PC-9 (cell line): Measurements from ENCODE around the gene PITX1. TPM values are rescaled to one million over a fixed set of nuclear protein-coding genes. Genes with fewer than 3 reads are reported as not detected.

Experiments
- BruUV-seq: library from RNA; stranded (reverse); fragments of 400-500 nt; replicated peaks from 2 replicates; lab custom pipeline; 2021; lab: Mats Ljungman, UMichigan
- CTCF ChIA-PET: fragments of 300-600 bp; sonication (Branson Sonifier 250); formaldehyde crosslinking; loops from one replicate; lab custom pipeline; 2022; ENCODE audit warnings: antibody characterized with exemption; lab: Charles Lee
- POLR2A ChIA-PET: fragments of 300-600 bp; sonication (Branson Sonifier 250); formaldehyde crosslinking; loops from one replicate; lab custom pipeline; 2022; ENCODE audit warnings: antibody characterized with exemption; ENCODE audit not compliant: unreplicated experiment; lab: Charles Lee
- DNase-seq, 2 experiments: peaks; one replicate each; pipeline versions ENCODE4 v3.0.0 to v3.0.0-alpha.2; 2015 to 2022; ENCODE audit warnings: mixed read lengths in 1 of 2
- H2AFZ ChIP-seq: fragments of 200-600 bp; sonication (generic); 2 replicates; pipeline ENCODE4 v1.8.1; 2017; ENCODE audit warnings: antibody characterized with exemption
- H3F3A ChIP-seq: fragments of 200-600 bp; sonication (generic); 2 replicates; pipeline ENCODE4 v1.8.1; 2017; ENCODE audit warnings: antibody characterized with exemption, mild to moderate bottlenecking, low read depth; ENCODE audit not compliant: insufficient read depth
- H3K27ac ChIP-seq: fragments of 200-600 bp; sonication (generic); 2 replicates; pipeline ENCODE4 v1.6.1; 2016; ENCODE audit warnings: mixed run types
- H3K27me3 ChIP-seq: fragments of 200-600 bp; sonication (generic); 2 replicates; pipeline ENCODE4 v1.6.1; 2016; ENCODE audit warnings: low read depth, mixed run types; ENCODE audit not compliant: insufficient read depth
- H3K36me3 ChIP-seq: fragments of 200-600 bp; sonication (generic); 2 replicates; pipeline ENCODE4 v1.6.1; 2016; ENCODE audit warnings: low read depth, mixed run types
- H3K4me1 ChIP-seq: fragments of 200-600 bp; sonication (generic); replicated peaks from 2 replicates; pipeline ENCODE4 v1.6.1; 2016; ENCODE audit warnings: mixed run types; ENCODE audit not compliant: insufficient read depth
- H3K4me2 ChIP-seq: fragments of 200-600 bp; sonication (generic); 2 replicates; pipeline ENCODE4 v1.6.1; 2017; ENCODE audit warnings: mixed run types
- H3K4me3 ChIP-seq: fragments of 200-600 bp; sonication (generic); 2 replicates; pipeline ENCODE4 v1.6.1; 2016; ENCODE audit warnings: mixed run types
- H3K79me2 ChIP-seq: fragments of 200-600 bp; sonication (generic); 2 replicates; pipeline ENCODE4 v1.6.1; 2017; ENCODE audit warnings: low read depth, mixed run types
- H3K9me2 ChIP-seq: fragments of 200-600 bp; sonication (generic); 2 replicates; pipeline ENCODE4 v1.8.1; 2017; ENCODE audit warnings: mild to moderate bottlenecking; ENCODE audit not compliant: insufficient read depth
- H3K9me3 ChIP-seq: fragments of 200-600 bp; sonication (generic); 2 replicates; pipeline ENCODE4 v1.8.1; 2016; ENCODE audit warnings: low read depth; ENCODE audit not compliant: insufficient read depth
- H4K20me1 ChIP-seq: fragments of 200-600 bp; sonication (generic); 2 replicates; pipeline ENCODE4 v1.8.1; 2017; ENCODE audit not compliant: insufficient read depth
- EZH2 ChIP-seq: fragments of 200-600 bp; sonication (generic); IDR thresholded peaks from 2 replicates; pipeline ENCODE4 v1.8.0; 2017; ENCODE audit warnings: antibody characterized with exemption, low read depth
- intact Hi-C: fragments of 100-400 bp; cut with micrococcal nuclease; formaldehyde crosslinking; loops from one replicate; pipeline ENCODE4 v1.10.0; 2022; ENCODE audit not compliant: unreplicated experiment
- total RNA-seq: library from RNA; stranded (reverse); gene quantifications from 2 replicates; pipeline ENCODE4 v1.2.3, GENCODE V29; 2021
- TF ChIP-seq, protein P1 (sequence below): fragments of 200-600 bp; sonication (generic); conservative IDR thresholded peaks from 2 replicates; pipeline ENCODE4 v1.6.1; 2017; ENCODE audit warnings: mixed run types, antibody characterized with exemption, mild to moderate bottlenecking, moderate library complexity

The PITX1 gene
- total RNA-seq, 1 experiment from 2014 or later: 27.8 TPM

DNA sequence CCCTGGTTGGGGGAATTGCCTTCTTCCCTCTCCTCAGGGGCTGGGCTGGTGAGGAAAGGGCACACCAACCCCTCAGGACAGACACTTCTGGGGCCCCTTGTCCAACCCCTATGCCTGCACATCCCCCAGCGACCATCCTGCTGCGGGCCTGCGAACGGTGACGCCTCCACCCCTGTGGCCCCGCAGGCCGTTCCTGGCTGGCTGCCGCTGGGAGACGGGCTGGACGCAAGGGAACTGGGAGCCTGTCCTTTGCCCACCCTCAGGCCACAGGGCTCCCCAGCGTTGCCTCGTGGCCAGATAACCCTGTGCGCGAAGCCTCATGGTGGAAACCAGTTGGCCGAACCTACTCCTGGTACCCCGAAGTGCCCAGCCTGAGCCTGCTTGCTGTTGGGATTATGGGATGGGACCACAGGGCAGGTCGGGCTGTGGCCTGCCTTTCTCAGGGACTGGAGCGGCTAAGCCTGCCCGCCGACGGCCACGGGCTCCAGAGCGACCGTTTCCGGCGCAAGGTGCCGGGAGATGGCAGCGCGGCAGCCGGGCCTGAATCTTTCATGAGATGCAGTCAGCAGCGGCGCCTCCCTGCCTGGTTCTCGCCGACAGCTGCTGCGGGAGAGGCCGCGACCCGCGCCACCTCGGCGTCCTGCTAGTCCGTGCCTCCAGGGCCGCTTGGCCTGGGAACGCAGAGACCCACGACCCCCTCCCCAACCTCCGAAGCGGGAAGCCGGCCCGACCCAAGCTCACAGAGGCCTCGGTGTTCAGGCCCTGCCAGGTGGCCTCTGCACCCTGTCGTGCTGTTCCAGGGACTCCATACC, 6.5 kb upstream of the PITX1 start:
- 0 out of 2 replicates have a peak, but pooled peaks cover 6% of the 10 kb centered on the region for H3F3A ChIP-seq
- no TSS peak for BruUV-seq
- H3K9me3 ChIP-seq: no peaks in the 10 kb centered on the region
- H3K36me3 ChIP-seq: no peaks in the 10 kb centered on the region
- no peaks in the 10 kb centered on the region for H3K79me2 ChIP-seq
- H3K27ac ChIP-seq: no peak overlapping the region
- H4K20me1 ChIP-seq: no peaks in the 10 kb centered on the region
- no peak for TF ChIP-seq EZH2
- TF ChIP-seq, protein P1, sequence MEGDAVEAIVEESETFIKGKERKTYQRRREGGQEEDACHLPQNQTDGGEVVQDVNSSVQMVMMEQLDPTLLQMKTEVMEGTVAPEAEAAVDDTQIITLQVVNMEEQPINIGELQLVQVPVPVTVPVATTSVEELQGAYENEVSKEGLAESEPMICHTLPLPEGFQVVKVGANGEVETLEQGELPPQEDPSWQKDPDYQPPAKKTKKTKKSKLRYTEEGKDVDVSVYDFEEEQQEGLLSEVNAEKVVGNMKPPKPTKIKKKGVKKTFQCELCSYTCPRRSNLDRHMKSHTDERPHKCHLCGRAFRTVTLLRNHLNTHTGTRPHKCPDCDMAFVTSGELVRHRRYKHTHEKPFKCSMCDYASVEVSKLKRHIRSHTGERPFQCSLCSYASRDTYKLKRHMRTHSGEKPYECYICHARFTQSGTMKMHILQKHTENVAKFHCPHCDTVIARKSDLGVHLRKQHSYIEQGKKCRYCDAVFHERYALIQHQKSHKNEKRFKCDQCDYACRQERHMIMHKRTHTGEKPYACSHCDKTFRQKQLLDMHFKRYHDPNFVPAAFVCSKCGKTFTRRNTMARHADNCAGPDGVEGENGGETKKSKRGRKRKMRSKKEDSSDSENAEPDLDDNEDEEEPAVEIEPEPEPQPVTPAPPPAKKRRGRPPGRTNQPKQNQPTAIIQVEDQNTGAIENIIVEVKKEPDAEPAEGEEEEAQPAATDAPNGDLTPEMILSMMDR: no peak
- no peak overlapping the region for H2AFZ ChIP-seq
- no peaks in the 10 kb centered on the region for H3K9me2 ChIP-seq
- intact Hi-C loops: no loop called here
- CTCF ChIA-PET: no interaction called here
- POLR2A ChIA-PET: no interaction called here
- no peaks in the 10 kb centered on the region for H3K27me3 ChIP-seq
- no peaks in the 10 kb centered on the region for H3K4me1 ChIP-seq
- no peak for DNase-seq
- H3K4me3 ChIP-seq: no peak overlapping the region
- no peak overlapping the region for H3K4me2 ChIP-seq

DNA sequence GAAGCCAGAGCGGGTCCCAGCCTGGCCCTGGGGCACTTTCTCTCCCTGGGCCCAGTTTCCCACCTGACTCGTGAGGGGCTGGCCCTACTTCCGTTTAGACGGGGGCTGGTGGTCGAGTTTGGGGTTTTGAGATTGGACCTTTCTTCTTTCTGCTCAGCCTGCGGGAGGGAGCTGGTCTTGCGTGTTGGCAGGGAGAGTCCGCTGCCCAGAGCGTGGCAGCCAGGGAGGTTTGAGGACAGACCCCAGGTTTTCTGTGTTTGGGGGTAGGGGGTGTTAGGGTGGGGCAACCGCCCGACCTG, 6.0 kb upstream of the PITX1 start:
- H3K27me3 ChIP-seq: no peaks in the 10 kb centered on the region
- TF ChIP-seq EZH2: no peak
- TF ChIP-seq, protein P1: no peak
- H2AFZ ChIP-seq: no peak overlapping the region
- H3K4me2 ChIP-seq: peak overlapping the region; percentile 79; the same call in 1 of the 2 replicates
- peaks cover 5% of the 10 kb centered on the region for H3K4me1 ChIP-seq
- H3K36me3 ChIP-seq: no peaks in the 10 kb centered on the region
- no peaks in the 10 kb centered on the region for H3K9me3 ChIP-seq
- no peak for DNase-seq
- H3F3A ChIP-seq: peaks cover 6% of the 10 kb centered on the region; the same call in 1 of the 2 replicates
- no TSS peak for BruUV-seq
- no peaks in the 10 kb centered on the region for H3K9me2 ChIP-seq
- H3K4me3 ChIP-seq: peak overlapping the region; percentile 56; the same call in 1 of the 2 replicates
- H3K27ac ChIP-seq: no peak overlapping the region
- intact Hi-C loops: no loop called here
- H3K79me2 ChIP-seq: no peaks in the 10 kb centered on the region
- POLR2A ChIA-PET: no interaction called here
- CTCF ChIA-PET: no interaction called here
- no peaks in the 10 kb centered on the region for H4K20me1 ChIP-seq

DNA sequence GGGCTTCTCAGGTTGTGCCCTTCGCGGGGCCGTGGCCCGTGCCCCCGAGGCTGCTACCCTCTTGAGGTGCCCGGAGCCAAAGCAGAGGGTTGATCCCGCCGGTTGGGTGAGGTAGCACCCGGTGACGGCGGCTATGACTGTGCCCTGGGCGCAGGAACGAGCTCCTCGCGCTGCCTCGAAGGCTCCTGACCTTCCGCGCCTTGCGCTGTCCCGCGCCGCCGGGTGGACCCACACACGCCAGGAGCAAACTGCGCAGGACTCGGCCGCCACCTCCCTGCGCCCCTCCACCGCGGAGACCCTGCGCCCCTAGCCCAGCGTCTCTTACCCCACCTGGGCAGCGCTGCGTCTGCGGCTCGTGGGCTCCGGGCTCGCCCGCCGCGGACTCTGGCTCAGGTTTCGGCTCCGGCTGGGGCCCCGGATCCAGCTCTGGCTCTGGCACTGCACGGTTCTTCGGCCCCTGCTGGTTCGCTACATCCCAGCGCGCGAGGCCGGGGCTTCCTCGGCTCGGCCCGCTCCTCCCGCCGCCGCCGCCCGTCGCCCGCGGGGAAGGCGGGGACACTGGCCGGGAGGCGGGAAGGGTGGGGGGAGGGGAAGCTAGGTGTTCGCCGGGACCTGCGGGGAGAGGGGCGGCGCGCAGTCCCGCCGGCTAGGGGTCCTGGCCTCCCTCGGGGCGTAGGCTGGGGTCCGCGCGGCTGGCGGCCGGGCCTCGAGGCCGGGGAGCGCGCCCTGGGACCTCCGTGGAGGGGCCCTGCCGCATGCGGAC, 5.4 kb upstream of the PITX1 start:
- H3K9me3 ChIP-seq: no peaks in the 10 kb centered on the region
- no peaks in the 10 kb centered on the region for H3K79me2 ChIP-seq
- peaks cover 11% of the 10 kb centered on the region; the same call in 1 of the 2 replicates for H3F3A ChIP-seq
- H3K4me2 ChIP-seq: peak overlapping the region; percentile 79
- POLR2A ChIA-PET: no interaction called here
- intact Hi-C loops: loop anchor here (10.0 kb wide), 1 partner anchor 45 kb away; no protein-coding TSS in a partner anchor
- peaks cover 10% of the 10 kb centered on the region for H3K4me1 ChIP-seq
- DNase-seq: peak in 1 of 2 experiments; percentile 29
- peak overlapping the region; percentile 71; the same call in 1 of the 2 replicates for H2AFZ ChIP-seq
- BruUV-seq: no TSS peak
- no peak overlapping the region for H3K27ac ChIP-seq
- peak overlapping the region; percentile 56 for H3K4me3 ChIP-seq
- H3K36me3 ChIP-seq: no peaks in the 10 kb centered on the region
- H4K20me1 ChIP-seq: no peaks in the 10 kb centered on the region
- CTCF ChIA-PET: interaction anchor here (0.7 kb wide), 1 partner anchor 56 kb away, joined by 3 read pairs; no protein-coding TSS in a partner anchor
- no peaks in the 10 kb centered on the region for H3K27me3 ChIP-seq
- H3K9me2 ChIP-seq: no peaks in the 10 kb centered on the region
- TF ChIP-seq, protein P1: no peak
- no peak for TF ChIP-seq EZH2
